HG02623 (cell line): ENCODE results near the gene SHPK.

Experiments
- ATAC-seq: cut with Tn5 transposase; IDR thresholded peaks from one replicate; pipeline ENCODE4 v1.9.1; 2021; ENCODE audit warnings: moderate library complexity; ENCODE audit not compliant: unreplicated experiment

SHPK gene

GRCh38 chr17:3636154-3636907, at the start of gene SHPK, which contains the start of gene CTNS:
Gene SHPK (minus strand): TSS chr17:3636250. CDS start chr17:3636219, 31 bp downstream.
Gene CTNS (plus strand): TSS chr17:3636760. CDS start chr17:3640207, 3,447 bp downstream.
- ATAC-seq: peak; percentile 95

- ATAC-seq: no peak
These were observed 49.1 kb upstream of the SHPK start for GRCh38 chr17:3685174-3685573.

GRCh38 chr17:3683054-3683511, 47.0 kb upstream of the SHPK start:
- peak; percentile 53 for ATAC-seq

- ATAC-seq: no peak
These were observed 46.0 kb upstream of the SHPK start for GRCh38 chr17:3682033-3682432.

- ATAC-seq: no peak
These were observed 45.5 kb upstream of the SHPK start for GRCh38 chr17:3681565-3681964.

GRCh38 chr17:3681057-3681456, 45.0 kb upstream of the SHPK start:
- no peak for ATAC-seq

GRCh38 chr17:3679531-3680126, 43.6 kb upstream of the SHPK start:
- ATAC-seq: no peak

GRCh38 chr17:3678821-3679530, 42.9 kb upstream of the SHPK start:
- ATAC-seq: no peak

GRCh38 chr17:3678095-3678820, 42.2 kb upstream of the SHPK start:
- ATAC-seq: no peak

- no peak for ATAC-seq
These were observed 39.8 kb upstream of the SHPK start for GRCh38 chr17:3675886-3676285.

- no peak for ATAC-seq
These were observed 36.5 kb upstream of the SHPK start for GRCh38 chr17:3672571-3672970.

- no peak for ATAC-seq
These were observed 33.5 kb upstream of the SHPK start for GRCh38 chr17:3669548-3669947.

- ATAC-seq: no peak
These were observed 33.0 kb upstream of the SHPK start for GRCh38 chr17:3669085-3669347.

- ATAC-seq: peak; percentile 78
These were observed 32.4 kb upstream of the SHPK start, which contains the start of the genes EMC6 and TAX1BP3 for GRCh38 chr17:3668279-3669084. Gene EMC6 (plus strand): TSS chr17:3668812. CDS start chr17:3669147, 335 bp downstream. Gene TAX1BP3 (minus strand): TSS chr17:3668578. CDS start chr17:3668526, 52 bp downstream.

GRCh38 chr17:3667366-3668278, 31.6 kb upstream of the SHPK start:
- peak; percentile 5 for ATAC-seq

- no peak for ATAC-seq
These were observed 30.5 kb upstream of the SHPK start for GRCh38 chr17:3666516-3666915.

GRCh38 chr17:3665834-3666233, 29.8 kb upstream of the SHPK start:
- ATAC-seq: no peak

GRCh38 chr17:3663102-3664011, 27.3 kb upstream of the SHPK start:
- ATAC-seq: no peak
